Mesodermal cell (in vitro differentiated cells): Measurements from ENCODE around the gene NBEAL1.
"Not testable (repeated sequence)": the region's sequence is repeated elsewhere in the genome, so short reads cannot be mapped to it uniquely, and the experiment has no call there.

ENCODE experiments used
- H3K27ac ChIP-seq: 2 replicates; pipeline ENCODE4 v1.7.0; 2013; ENCODE audit warnings: mild to moderate bottlenecking, low read depth, low read length, moderate library complexity; ENCODE audit not compliant: severe bottlenecking
- H3K36me3 ChIP-seq: 2 replicates; pipeline ENCODE4 v1.7.1; 2013; ENCODE audit warnings: mild to moderate bottlenecking, low read length, moderate library complexity; ENCODE audit not compliant: control insufficient read depth, insufficient read depth
- H3K4me1 ChIP-seq: one replicate; pipeline ENCODE4 v1.7.1; 2013; ENCODE audit warnings: mild to moderate bottlenecking, low read length; ENCODE audit not compliant: insufficient read depth, control insufficient read depth, poor library complexity, severe bottlenecking
- H3K4me3 ChIP-seq: 2 replicates; pipeline ENCODE4 v1.7.0; 2013; ENCODE audit warnings: low read length, control low read depth, mild to moderate bottlenecking; ENCODE audit not compliant: insufficient read depth, poor library complexity, severe bottlenecking; ENCODE audit errors: extremely low read depth
- H3K9me3 ChIP-seq: 2 replicates; pipeline ENCODE4 v1.7.1; 2013; ENCODE audit warnings: mild to moderate bottlenecking, low read length, moderate library complexity; ENCODE audit not compliant: control insufficient read depth
- WGBS, 2 experiments: methylation state at CpG; one replicate each; pipeline ENCODE4 v1.1.5; 2013; ENCODE audit warnings: missing lambda C conversion rate in 2 of 2; ENCODE audit not compliant: insufficient coverage in 2 of 2; 5-methylcytosine and 5-hydroxymethylcytosine counted together

The NBEAL1 gene

GRCh38 chr2:203253422-203254095 is 238.9 kb downstream of the NBEAL1 start:
- H3K36me3 ChIP-seq, result peaks cover 69% of the 10 kb centered on the region
- H3K4me1 ChIP-seq, H3K9me3 ChIP-seq, H3K4me3 ChIP-seq, H3K27ac ChIP-seq: not testable (repeated sequence)
- 70 to 100% methylated on average over 3 to 4 of the region's 10 CpGs for WGBS, 2 experiments

GRCh38 chr2:203261326-203262159 is 246.9 kb downstream of the NBEAL1 start:
- 85 to 89% methylated on average over 1 to 2 of the region's 3 CpGs for WGBS, 2 experiments
- H3K4me3 ChIP-seq, result no peak overlapping the region
- H3K4me1 ChIP-seq, result no peaks in the 10 kb centered on the region
- H3K9me3 ChIP-seq, result no peaks in the 10 kb centered on the region
- H3K36me3 ChIP-seq, result peaks cover 47% of the 10 kb centered on the region
- no peak overlapping the region for H3K27ac ChIP-seq
